ENCODE results near the gene FASTKD1.
"Not testable (repeated sequence)": the region's sequence is repeated elsewhere in the genome, so short reads cannot be mapped to it uniquely, and the experiment has no call there.

- TF ChIP-seq, protein P1, sequence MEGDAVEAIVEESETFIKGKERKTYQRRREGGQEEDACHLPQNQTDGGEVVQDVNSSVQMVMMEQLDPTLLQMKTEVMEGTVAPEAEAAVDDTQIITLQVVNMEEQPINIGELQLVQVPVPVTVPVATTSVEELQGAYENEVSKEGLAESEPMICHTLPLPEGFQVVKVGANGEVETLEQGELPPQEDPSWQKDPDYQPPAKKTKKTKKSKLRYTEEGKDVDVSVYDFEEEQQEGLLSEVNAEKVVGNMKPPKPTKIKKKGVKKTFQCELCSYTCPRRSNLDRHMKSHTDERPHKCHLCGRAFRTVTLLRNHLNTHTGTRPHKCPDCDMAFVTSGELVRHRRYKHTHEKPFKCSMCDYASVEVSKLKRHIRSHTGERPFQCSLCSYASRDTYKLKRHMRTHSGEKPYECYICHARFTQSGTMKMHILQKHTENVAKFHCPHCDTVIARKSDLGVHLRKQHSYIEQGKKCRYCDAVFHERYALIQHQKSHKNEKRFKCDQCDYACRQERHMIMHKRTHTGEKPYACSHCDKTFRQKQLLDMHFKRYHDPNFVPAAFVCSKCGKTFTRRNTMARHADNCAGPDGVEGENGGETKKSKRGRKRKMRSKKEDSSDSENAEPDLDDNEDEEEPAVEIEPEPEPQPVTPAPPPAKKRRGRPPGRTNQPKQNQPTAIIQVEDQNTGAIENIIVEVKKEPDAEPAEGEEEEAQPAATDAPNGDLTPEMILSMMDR (IDR thresholded peaks at IDR 0.05), result not testable (repeated sequence)
- TF ChIP-seq POLR2A (IDR thresholded peaks at IDR 0.05), result not testable (repeated sequence)
These were observed 2.9 kb downstream of the FASTKD1 start for GRCh38 chr2:169570752-169571151.
